ENCODE measurements around the gene ATP1B4.

The ATP1B4 gene

DNA sequence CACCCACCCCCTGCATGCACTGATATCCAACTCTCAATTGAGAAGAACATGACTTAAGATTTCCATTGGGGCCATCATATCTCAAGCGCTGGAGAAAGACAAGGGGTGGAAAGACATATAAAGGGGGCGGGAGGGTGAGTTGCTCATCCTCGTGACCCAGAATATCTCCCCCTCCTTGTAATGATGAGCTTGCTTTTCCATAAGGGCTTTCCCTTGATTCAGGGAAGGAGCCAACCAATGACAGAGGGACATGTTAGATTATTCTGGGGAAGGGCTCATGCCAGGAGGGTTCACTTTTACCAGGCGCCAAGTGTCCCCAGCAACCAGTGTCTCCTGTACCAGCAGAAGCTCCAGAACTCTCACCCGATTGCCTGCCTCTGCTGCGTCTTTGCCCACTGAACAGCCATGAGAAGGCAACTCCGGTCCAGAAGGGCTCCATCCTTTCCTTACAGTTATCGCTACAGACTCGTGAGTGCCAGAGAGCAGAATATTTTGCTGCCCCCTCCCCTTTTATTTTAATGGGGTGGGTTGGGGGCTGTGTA is at the start of gene ATP1B4:
Gene ATP1B4 (plus strand): TSS at position 326 of the 542 bp plus-strand sequence. CDS start 80 bp downstream, at position 406.
- TF ChIP-seq ZFX (IDR thresholded peaks at IDR 0.05; ENCODE audit: borderline replicate concordance) (no peak), CTCF (IDR thresholded peaks at IDR 0.05) (no peak)
- H3K27ac ChIP-seq, result no peak within 1 kb of the TSS

DNA sequence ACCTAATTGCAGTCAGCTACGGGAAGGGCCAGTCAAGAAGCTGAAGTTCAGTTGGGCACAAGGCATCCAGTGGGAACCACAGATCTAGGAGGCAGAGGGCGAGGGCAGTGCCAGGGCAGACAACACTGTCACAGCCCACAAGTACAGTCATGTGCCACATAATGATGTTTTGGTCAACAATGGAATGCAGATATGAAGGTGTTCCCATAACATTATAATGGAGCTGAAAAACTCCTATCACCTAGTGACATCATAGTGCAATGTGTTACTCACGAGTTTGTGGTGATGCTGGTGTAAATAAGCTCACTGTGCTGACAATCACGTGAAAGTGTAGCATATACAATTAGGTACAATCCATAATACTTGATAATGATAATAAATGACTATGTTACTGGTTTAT is 46.1 kb upstream of the ATP1B4 start:
- H3K27ac ChIP-seq, result no peak overlapping the region
- TF ChIP-seq CTCF (IDR thresholded peaks at IDR 0.05) (no peak), ZFX (IDR thresholded peaks at IDR 0.05; ENCODE audit: borderline replicate concordance) (no peak)

DNA sequence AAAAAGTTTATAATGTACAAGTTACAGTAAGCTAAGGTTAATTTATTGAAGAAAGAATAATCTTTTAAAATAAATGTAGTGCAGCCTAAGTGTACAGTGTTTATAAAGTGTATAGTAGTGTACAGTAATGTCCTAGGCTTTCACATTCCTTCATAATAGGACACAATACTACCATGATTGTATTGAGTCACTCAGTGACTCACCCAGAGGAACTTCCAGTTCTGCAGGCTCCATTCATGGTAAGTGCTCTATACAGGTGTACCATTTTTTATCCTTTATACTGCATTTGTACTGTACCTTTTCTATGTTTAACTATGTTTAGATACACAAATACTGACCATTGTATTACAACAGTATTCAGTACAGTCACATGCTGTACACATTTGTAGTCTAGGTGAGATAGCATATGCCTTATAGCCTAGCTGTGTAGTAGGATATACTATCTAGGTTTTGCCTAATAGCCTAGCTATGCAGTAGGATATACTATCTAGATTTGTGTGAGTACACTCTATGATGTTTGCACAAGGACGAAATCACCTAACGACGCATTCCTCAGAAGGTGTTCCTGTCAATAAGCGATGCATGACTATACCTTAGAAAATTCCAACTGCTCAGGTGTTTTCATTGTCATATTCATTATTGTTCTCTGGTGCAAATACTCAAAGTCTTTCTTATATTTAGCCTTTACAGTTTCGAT is 45.2 kb upstream of the ATP1B4 start:
- no peak overlapping the region for H3K27ac ChIP-seq
- TF ChIP-seq ZFX (IDR thresholded peaks at IDR 0.05; ENCODE audit: borderline replicate concordance), result no peak
- TF ChIP-seq CTCF (IDR thresholded peaks at IDR 0.05), result no peak

DNA sequence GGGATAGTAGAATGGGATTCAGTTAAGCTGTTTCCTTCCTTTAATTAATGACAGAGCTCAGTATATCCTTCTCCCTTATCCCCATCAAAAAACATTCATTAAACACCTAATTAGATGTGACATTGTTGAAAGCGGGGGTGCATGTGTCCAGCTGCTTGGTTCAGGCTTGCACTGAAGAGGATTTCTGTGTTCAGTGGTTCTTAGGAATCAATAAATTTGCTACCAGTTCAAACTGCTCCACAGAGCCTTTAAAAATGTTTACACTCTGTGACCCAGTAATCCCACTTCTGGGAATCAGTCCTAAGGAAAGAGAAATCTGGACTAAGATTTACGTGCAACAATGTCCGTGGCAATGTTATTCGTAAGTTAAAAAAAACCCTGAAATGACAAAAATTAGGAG is 43.5 kb upstream of the ATP1B4 start:
- TF ChIP-seq ZFX (IDR thresholded peaks at IDR 0.05; ENCODE audit: borderline replicate concordance), result no peak
- no peak for TF ChIP-seq CTCF (IDR thresholded peaks at IDR 0.05)

GRCh38 chrX:120321520-120322281 is 40.2 kb upstream of the ATP1B4 start:
- H3K27ac ChIP-seq, result no peak overlapping the region
- no peak for TF ChIP-seq CTCF (IDR thresholded peaks at IDR 0.05)

More for the DNA sequence above, 43.5 kb upstream of the ATP1B4 start:
- no peak overlapping the region for H3K27ac ChIP-seq

DNA sequence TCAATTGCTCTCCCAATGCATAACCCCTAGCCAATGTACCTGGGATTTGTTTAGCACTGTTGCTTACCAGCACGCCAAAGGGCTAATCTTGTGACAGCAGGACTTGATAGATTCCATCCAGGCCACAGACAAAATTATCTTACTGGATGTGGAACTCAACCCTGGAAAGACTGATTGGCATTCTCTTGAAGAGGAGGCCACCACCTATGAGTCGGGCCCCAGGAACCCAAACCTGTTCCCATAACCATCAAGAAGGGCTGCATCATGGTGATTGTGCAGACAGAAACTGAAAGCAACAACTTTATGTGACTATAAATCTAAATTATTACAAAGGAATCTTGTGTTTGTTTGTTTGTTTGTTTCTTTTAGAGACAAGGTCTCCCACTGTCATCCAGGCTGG is 30.8 kb upstream of the ATP1B4 start:
- no peak overlapping the region for H3K27ac ChIP-seq
- TF ChIP-seq ZFX (IDR thresholded peaks at IDR 0.05; ENCODE audit: borderline replicate concordance) (no peak), CTCF (IDR thresholded peaks at IDR 0.05) (no peak)

- no peak for TF ChIP-seq CTCF (IDR thresholded peaks at IDR 0.05)
- TF ChIP-seq ZFX (IDR thresholded peaks at IDR 0.05; ENCODE audit: borderline replicate concordance), result no peak
- H3K27ac ChIP-seq, result no peak overlapping the region
These were observed 29.5 kb upstream of the ATP1B4 start for GRCh38 chrX:120332394-120332793.
